GM19438 (cell line): ENCODE results near the gene PTPRN2.
"Not testable (repeated sequence)": the region's sequence is repeated elsewhere in the genome, so short reads cannot be mapped to it uniquely, and the experiment has no call there.

Experiments
- ATAC-seq: cut with Tn5 transposase; IDR thresholded peaks from one replicate; pipeline ENCODE4 v1.9.1; 2021; ENCODE audit warnings: low read depth; ENCODE audit not compliant: unreplicated experiment

The PTPRN2 gene

DNA sequence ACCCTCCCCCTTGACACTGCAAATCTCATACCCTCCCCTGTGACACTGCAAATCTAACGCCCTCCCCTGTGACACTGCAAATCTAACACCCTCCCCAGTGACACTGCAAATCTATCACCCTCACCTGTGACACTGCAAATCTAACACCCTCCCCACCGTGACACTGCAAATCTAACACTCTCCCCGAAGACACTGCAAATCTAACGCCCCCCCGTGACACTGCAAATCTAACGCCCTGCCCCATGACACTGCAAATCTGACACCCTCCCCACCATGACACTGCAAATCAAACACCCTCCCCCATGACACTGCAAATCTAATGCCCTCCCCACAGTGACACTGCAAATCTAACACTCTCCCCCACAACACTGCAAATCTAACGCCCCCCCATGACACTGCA is 647.1 kb downstream of the PTPRN2 start:
- ATAC-seq, result no peak

GRCh38 chr7:157938211-157938610 is 649.4 kb downstream of the PTPRN2 start:
- no peak for ATAC-seq

DNA sequence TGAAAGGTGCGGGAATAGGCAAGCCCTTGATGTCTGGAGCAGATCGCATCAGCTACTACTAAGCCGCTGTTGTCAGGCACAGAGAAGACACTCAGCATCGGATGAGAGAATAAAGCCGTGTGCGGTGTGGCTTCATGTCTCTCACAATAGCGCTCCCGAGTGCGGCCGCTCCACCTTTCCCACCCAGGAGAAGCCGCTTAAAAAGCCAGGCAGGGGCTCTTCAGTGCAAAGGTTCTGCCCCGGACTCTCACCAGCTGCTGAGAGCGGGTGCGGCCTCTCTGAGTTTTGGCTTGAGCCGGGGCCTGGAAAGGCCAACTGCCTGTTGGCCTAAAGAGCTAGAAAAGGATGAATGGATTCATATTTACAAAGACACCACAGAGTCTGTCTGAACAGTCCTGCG is 650.2 kb downstream of the PTPRN2 start:
- ATAC-seq, result no peak

- no peak for ATAC-seq
Measured at GRCh38 chr7:157936976-157937375, 650.6 kb downstream of the PTPRN2 start.

DNA sequence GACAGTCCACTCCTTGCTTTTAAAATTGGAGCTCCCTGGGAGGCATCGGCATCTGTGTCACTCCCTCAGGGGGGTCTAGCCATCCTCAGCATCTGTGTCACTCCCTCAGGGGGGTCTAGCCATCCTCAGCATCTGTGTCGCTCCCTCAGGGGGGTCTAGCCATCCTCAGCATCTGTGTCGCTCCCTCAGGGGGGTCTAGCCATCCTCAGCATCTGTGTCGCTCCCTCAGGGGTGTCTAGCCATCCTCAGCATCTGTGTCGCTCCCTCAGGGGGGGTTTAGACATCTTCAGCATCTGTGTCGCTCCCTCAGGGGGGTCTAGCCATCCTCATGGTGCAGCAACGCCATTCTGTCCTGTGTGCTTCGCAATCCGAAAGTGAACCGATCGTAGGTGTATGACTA is 651.9 kb downstream of the PTPRN2 start:
- not testable (repeated sequence) for ATAC-seq

GRCh38 chr7:157933219-157934155 is 654.1 kb downstream of the PTPRN2 start:
- not testable (repeated sequence) for ATAC-seq

- ATAC-seq, result no peak
Measured at GRCh38 chr7:157932498-157933218, 655.0 kb downstream of the PTPRN2 start.

DNA sequence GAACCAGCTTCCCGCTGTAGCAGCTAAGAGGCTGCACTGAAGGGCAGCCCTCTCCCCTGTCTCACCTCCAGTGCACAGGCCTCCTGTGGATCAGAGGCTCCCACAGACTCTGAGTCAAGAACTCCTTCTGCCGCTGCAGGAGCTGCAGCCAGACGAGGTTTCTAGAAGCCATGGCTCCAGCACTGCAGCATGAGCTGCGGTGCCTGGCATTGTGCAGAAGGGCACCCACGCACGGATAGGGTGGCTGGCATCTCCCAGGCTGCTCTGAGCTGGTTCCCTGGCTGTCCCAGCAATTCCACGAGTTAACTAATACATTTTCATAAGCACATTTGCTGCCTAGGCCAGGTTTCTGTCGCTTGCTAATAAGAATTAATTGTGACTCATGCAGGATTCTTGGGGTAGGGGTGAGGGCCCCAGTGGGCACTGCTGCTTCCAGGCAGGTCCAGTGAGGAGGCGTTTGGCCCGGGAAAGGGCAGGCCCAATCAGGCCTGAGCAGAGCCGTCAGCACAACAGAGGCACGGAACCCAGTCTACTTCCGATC is 656.6 kb downstream of the PTPRN2 start:
- ATAC-seq, result no peak

DNA sequence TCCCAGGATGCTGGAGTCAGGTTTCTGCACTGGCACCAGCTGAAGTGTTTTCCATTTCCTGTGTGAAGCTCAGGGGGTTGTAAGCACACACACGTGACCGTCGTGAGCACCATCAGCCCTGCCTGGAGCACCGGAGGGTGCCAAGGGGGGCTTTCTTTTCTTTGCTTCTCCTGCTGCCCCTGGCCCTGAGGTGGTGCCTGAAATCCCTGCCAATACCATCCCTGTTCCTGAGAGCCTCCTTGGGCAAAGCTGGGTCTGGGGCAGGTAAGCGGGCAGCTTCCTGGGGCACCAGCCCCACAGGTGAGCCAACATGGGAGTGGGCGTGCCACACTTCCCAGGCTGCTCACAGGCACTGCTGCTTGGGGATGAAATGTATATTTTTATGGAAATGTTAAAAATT is 657.2 kb downstream of the PTPRN2 start:
- ATAC-seq, result no peak

- ATAC-seq, result no peak
Measured at GRCh38 chr7:157929671-157930070, 658.0 kb downstream of the PTPRN2 start.

GRCh38 chr7:157928808-157929425 is 658.7 kb downstream of the PTPRN2 start:
- no peak for ATAC-seq

DNA sequence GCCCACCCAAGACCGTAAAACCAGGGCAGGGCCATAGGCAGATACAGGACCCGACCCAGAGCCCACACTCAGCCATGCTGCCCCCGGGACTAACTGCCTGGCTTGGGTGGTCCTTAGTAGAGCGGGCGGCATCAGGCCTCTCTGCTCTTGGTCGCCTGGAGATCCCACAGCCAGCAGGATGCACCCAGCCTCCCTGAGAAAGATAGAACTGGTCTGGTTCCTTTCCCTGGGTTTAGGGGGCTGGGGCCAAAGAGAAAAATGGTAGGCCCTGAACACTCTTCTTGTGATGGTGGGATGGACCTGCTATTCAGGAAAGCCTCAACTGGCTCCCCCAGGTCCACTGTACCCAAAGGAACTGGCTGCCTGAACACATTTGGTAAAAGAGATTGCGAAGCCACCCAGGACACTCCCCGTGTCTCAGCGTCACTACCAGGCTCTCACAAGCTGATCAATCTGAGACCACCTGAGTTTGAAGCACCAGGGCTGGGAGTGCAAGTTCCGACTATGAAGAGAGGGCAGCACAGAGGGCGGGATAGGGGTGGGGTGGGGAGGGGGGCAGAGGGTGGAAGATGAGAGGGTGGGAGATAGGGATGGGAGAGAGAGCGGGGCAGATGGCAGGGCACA is 659.3 kb downstream of the PTPRN2 start:
- ATAC-seq, result no peak

DNA sequence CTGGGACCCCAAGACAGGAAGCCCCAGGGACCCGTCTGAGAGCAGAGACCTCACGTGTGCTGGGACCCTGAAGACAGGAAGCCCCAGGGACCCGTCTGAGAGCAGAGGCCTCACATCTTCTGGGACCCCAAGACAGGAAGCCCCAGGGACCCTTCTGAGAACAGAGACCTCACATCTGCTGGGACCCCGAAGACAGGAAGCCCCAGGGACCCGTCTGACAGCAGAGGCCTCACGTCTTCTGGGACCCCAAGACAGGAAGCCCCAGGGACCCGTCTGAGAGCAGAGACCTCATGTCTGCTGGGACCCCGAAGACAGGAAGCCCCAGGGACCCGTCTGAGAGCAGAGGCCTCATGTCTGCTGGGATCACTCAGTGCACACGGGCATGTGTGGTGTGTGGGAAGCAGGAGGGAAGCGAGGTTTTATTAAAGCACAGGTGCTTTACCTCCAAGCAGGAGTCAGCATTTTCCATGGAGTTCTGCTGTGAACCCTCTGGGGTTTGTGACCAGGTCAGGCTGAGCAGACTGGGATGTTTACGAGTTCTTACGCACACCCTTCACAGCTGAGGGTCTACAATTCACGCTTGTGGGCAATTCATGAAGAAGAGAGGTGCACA is 660.2 kb downstream of the PTPRN2 start:
- no peak for ATAC-seq

DNA sequence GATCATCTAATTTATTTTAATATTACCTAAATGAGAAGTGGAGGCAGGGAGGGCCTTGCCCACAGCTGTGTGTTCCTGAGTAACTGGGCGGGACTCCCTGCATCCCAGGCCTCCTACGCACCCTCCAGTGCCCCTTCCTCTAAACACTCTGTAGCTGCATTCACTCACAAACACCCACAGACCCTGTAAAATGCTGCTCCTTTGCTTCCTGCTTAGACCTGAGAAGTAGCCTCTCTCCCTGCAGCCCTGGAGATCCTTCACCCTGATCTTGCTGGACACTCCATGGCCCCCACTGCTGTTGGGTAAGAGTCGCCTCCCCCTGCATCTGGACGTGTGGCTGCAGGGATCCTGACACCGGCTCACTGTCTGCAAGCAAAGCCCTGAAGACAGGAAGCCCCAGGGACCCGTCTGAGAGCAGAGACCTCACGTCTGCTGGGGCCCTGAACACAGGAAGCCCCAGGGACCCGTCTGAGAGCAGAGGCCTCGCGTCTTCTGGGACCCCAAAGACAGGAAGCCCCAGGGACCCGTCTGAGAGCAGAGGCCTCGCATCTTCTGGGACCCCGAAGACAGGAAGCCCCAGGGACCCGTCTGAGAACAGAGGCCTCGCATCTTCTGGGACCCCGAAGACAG is 661.0 kb downstream of the PTPRN2 start:
- ATAC-seq, result no peak

GRCh38 chr7:157926107-157926506 is 661.5 kb downstream of the PTPRN2 start:
- no peak for ATAC-seq

- no peak for ATAC-seq
Measured at GRCh38 chr7:157925383-157925875, 662.2 kb downstream of the PTPRN2 start.

DNA sequence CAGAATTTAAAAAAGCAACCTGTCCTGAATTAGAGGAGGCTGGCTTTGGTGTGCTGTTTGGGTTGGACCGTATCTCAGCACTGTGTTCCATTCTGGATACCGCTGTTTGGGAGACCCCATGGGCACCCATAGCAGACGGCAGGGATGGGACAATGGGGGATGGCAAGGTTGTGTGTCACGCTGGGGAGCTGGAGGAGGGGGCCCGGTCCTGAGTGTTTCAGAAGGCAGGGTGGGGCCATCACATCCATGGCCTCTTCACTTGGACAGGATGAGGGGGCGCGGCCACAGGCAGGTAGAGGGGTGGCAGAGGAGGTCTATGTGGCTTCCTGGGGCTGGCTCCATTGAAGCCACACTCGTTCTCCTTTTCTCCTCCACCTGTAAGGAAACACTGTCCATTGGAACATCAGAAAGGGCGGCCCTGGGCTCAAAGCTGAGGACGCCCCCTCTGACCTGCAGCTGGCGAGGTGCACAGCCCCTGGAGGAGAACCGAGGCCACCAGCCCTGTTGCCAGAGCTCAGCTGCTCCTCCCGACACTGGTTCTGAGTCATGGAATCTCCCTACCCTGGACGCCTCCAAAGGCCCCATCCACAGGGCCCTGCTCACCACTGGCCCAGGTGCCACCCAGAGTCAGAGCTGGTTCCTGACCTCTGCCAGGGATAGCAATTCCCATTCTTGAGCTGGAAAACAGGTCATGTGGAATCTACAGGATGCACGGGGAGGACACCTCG is 663.6 kb downstream of the PTPRN2 start:
- ATAC-seq, result no peak

GRCh38 chr7:157922576-157922975 is 665.0 kb downstream of the PTPRN2 start:
- ATAC-seq, result no peak
